SK-N-SH (cell line): ENCODE data around the gene CNIH3. TPM values are rescaled to one million over a fixed set of nuclear protein-coding genes. Genes with fewer than 3 reads are reported as not detected.

Experiments
- CTCF ChIA-PET: fragments of 300-600, 350-600 bp; formaldehyde crosslinking; extraction: SDS; loops from one replicate; lab custom pipeline; 2021; lab: Yijun Ruan, JAX
- POLR2A ChIA-PET: fragments of 350-600 bp; sonication (Branson Sonifier 250); formaldehyde crosslinking; extraction: SDS; loops from one replicate; lab custom pipeline; 2020; ENCODE audit warnings: antibody characterized with exemption, inconsistent platforms; lab: Yijun Ruan, JAX
- DNase-seq: peaks from one replicate; pipeline ENCODE4 v3.0.0; 2012
- H2AFZ ChIP-seq: fragments of 200-600 bp; sonication (generic); 2 replicates; pipeline ENCODE4 v1.8.1; 2016; ENCODE audit warnings: antibody characterized with exemption, mild to moderate bottlenecking, low read depth
- H3F3A ChIP-seq: fragments of 200-600 bp; sonication (generic); replicated peaks from 2 replicates; pipeline ENCODE3; 2016; ENCODE audit warnings: antibody characterized with exemption, mild to moderate bottlenecking; ENCODE audit not compliant: insufficient read depth
- H3K27ac ChIP-seq, 2 experiments: fragments of 200-500 bp in 1 of 2; fragments of 200-600 bp in 1 of 2; sonication (Bioruptor generic) in 1 of 2; sonication (generic), shearing (Covaris generic) in 1 of 2; 2 replicates each; pipeline versions ENCODE4 v1.5.1 to v1.6.1; 2014 to 2016; ENCODE audit warnings: low read depth in 2 of 2, inconsistent platforms in 1 of 2, low read length in 1 of 2, mild to moderate bottlenecking in 1 of 2, mixed read lengths in 1 of 2
- H3K27me3 ChIP-seq: fragments of 200-600 bp; sonication (generic), shearing (Covaris generic); 2 replicates; pipeline ENCODE4 v1.6.1; 2016; ENCODE audit warnings: mixed run types; ENCODE audit not compliant: insufficient read depth
- H3K36me3 ChIP-seq, 2 experiments: fragments of 200-500 bp in 1 of 2; fragments of 200-600 bp in 1 of 2; sonication (Bioruptor generic) in 1 of 2; sonication (generic) in 1 of 2; replicated peaks in 1 of 2; 2 replicates each; pipeline versions ENCODE3 to v1.5.1; 2014 to 2016; ENCODE audit warnings: low read length in 1 of 2, mild to moderate bottlenecking in 1 of 2; ENCODE audit not compliant: insufficient read depth in 2 of 2, control insufficient read depth in 1 of 2
- H3K4me1 ChIP-seq, 2 experiments: fragments of 200-500 bp in 1 of 2; fragments of 200-600 bp in 1 of 2; sonication (Bioruptor generic) in 1 of 2; sonication (generic), shearing (Covaris generic) in 1 of 2; 2 replicates each; pipeline versions ENCODE4 v1.5.1 to v1.6.1; 2014 to 2016; ENCODE audit warnings: low read depth in 1 of 2, low read length in 1 of 2, mixed run types in 1 of 2; ENCODE audit not compliant: insufficient read depth in 2 of 2, control insufficient read depth in 1 of 2
- H3K4me2 ChIP-seq: fragments of 200-600 bp; sonication (generic), shearing (Covaris generic); 2 replicates; pipeline ENCODE4 v1.6.1; 2017; ENCODE audit warnings: mixed run types
- H3K4me3 ChIP-seq, 2 experiments: fragments of 200-500 bp in 1 of 2; fragments of 200-600 bp in 1 of 2; sonication (Bioruptor generic) in 1 of 2; sonication (generic), shearing (Covaris generic) in 1 of 2; 2 replicates each; pipeline versions ENCODE4 v1.5.1 to v1.8.1; 2014 to 2016; ENCODE audit warnings: low read depth in 2 of 2, inconsistent platforms in 1 of 2, low read length in 1 of 2, mild to moderate bottlenecking in 1 of 2, mixed read lengths in 1 of 2, moderate library complexity in 1 of 2
- H3K79me2 ChIP-seq: fragments of 200-600 bp; sonication (generic); 2 replicates; pipeline ENCODE4 v1.8.1; 2017; ENCODE audit warnings: mild to moderate bottlenecking; ENCODE audit not compliant: insufficient read depth
- H3K9ac ChIP-seq: fragments of 200-600 bp; sonication (generic); 2 replicates; pipeline ENCODE4 v1.6.1; 2017; ENCODE audit warnings: mixed run types
- H3K9me2 ChIP-seq: fragments of 200-600 bp; sonication (generic); 2 replicates; pipeline ENCODE4 v1.6.1; 2017; ENCODE audit warnings: mixed run types
- H3K9me3 ChIP-seq: fragments of 200-600 bp; sonication (generic); 2 replicates; pipeline ENCODE4 v1.6.1; 2017; ENCODE audit warnings: mixed run types, mild to moderate bottlenecking, moderate library complexity
- H4K20me1 ChIP-seq: fragments of 200-600 bp; sonication (generic); 2 replicates; pipeline ENCODE4 v1.6.1; 2017; ENCODE audit warnings: mild to moderate bottlenecking, mixed run types; ENCODE audit not compliant: insufficient read depth
- CHD2 ChIP-seq: fragments of 150-350 bp; IDR thresholded peaks from 2 replicates; pipeline ENCODE4 v1.6.1; 2018; ENCODE audit warnings: low read length; ENCODE audit not compliant: partially characterized antibody
- ELF1 ChIP-seq: IDR thresholded peaks from 2 replicates; pipeline ENCODE4 v1.4.0; 2012
- EP300 ChIP-seq, 2 experiments: IDR thresholded peaks; 2 replicates each; pipeline versions ENCODE4 v1.4.0 to v1.6.1; 2012; ENCODE audit warnings: borderline replicate concordance in 1 of 2, low read depth in 1 of 2, low read length in 1 of 2
- EZH2phosphoT487 ChIP-seq: fragments of 200-600 bp; sonication (generic); IDR thresholded peaks from 2 replicates; pipeline ENCODE4 v1.6.1; 2017; ENCODE audit warnings: low read depth, mixed run types, mild to moderate bottlenecking, antibody characterized with exemption, moderate library complexity, borderline replicate concordance
- FOSL2 ChIP-seq: IDR thresholded peaks from 2 replicates; pipeline ENCODE4 v1.4.0; 2012; ENCODE audit warnings: low read depth, mild to moderate bottlenecking, moderate library complexity, borderline replicate concordance
- FOXJ3 ChIP-seq: sonication (generic); formaldehyde crosslinking; IDR thresholded peaks from 2 replicates; pipeline ENCODE4 v1.5.1; 2020; ENCODE audit warnings: mild to moderate bottlenecking, missing genetic modification reagents
- FOXM1 ChIP-seq: IDR thresholded peaks from 2 replicates; pipeline ENCODE4 v1.4.0; 2012; ENCODE audit warnings: low read depth, mild to moderate bottlenecking
- GATA2 ChIP-seq: sonication (generic); formaldehyde crosslinking; IDR thresholded peaks from 2 replicates; pipeline ENCODE4 v1.5.0; 2020; ENCODE audit warnings: mild to moderate bottlenecking, missing genetic modification reagents
- JUND ChIP-seq: IDR thresholded peaks from 2 replicates; pipeline ENCODE4 v1.4.0; 2012
- MEF2A ChIP-seq: IDR thresholded peaks from 2 replicates; pipeline ENCODE4 v1.4.0; 2012; ENCODE audit warnings: low read depth, borderline replicate concordance
- MXI1 ChIP-seq: IDR thresholded peaks from 2 replicates; pipeline ENCODE4 v1.6.1; 2012; ENCODE audit warnings: mild to moderate bottlenecking, low read depth, low read length, improper control_type of control experiment
- NFIC ChIP-seq: IDR thresholded peaks from 2 replicates; pipeline ENCODE4 v1.4.0; 2012; ENCODE audit warnings: borderline replicate concordance
- NRF1 ChIP-seq: IDR thresholded peaks from 2 replicates; pipeline ENCODE4 v1.6.1; 2012; ENCODE audit warnings: low read depth, mild to moderate bottlenecking, low read length
- PBX3 ChIP-seq: IDR thresholded peaks from 2 replicates; pipeline ENCODE4; 2012
- POLR2AphosphoS5 ChIP-seq: IDR thresholded peaks from 2 replicates; pipeline ENCODE4 v1.6.1; 2012; ENCODE audit warnings: low read depth, low read length
- RCOR1 ChIP-seq: fragments of 150-350 bp; IDR thresholded peaks from 2 replicates; pipeline ENCODE4 v1.6.1; 2017; ENCODE audit warnings: antibody characterized with exemption, low read length
- RXRA ChIP-seq: IDR thresholded peaks from 2 replicates; pipeline ENCODE4 v1.4.0; 2012; ENCODE audit warnings: low read depth, mild to moderate bottlenecking, borderline replicate concordance
- SIN3A ChIP-seq: IDR thresholded peaks from 2 replicates; pipeline ENCODE4 v1.6.1; 2012; ENCODE audit warnings: low read depth, mild to moderate bottlenecking, low read length, moderate library complexity, borderline replicate concordance
- SMC3 ChIP-seq: IDR thresholded peaks from 2 replicates; pipeline ENCODE4 v1.6.1; 2012; ENCODE audit warnings: low read depth, low read length, improper control_type of control experiment
- TAF1 ChIP-seq: IDR thresholded peaks from 2 replicates; pipeline ENCODE4 v1.6.1; 2012; ENCODE audit warnings: low read depth, mild to moderate bottlenecking, low read length, moderate library complexity, borderline replicate concordance
- TEAD4 ChIP-seq: IDR thresholded peaks from 2 replicates; pipeline ENCODE4 v1.4.0; 2012; ENCODE audit warnings: mild to moderate bottlenecking, borderline replicate concordance; ENCODE audit not compliant: insufficient read depth
- USF1 ChIP-seq: IDR thresholded peaks from 2 replicates; pipeline ENCODE4 v1.4.0; 2012; ENCODE audit warnings: low read depth, borderline replicate concordance
- USF2 ChIP-seq: fragments of 150-350 bp; IDR thresholded peaks from 2 replicates; pipeline ENCODE4 v1.6.1; 2017; ENCODE audit warnings: antibody characterized with exemption, low read length, low read depth, borderline replicate concordance
- YY1 ChIP-seq: IDR thresholded peaks from 2 replicates; pipeline ENCODE4 v1.4.0; 2012; ENCODE audit warnings: low read depth, mild to moderate bottlenecking
- WGBS: methylation state at CpG from one replicate; pipeline ENCODE4 v1.1.6; 2017; ENCODE audit warnings: low lambda C conversion rate; 5-methylcytosine and 5-hydroxymethylcytosine counted together
- polyA plus RNA-seq, 3 experiments: library from polyadenylated mRNA; depleted of rRNA; stranded (reverse); fragments of >200 nt; gene quantifications; 2 replicates each; pipeline ENCODE4 v1.2.3, GENCODE V29; 2012
- TF ChIP-seq, protein P1 (sequence below): fragments of 150-350 bp; IDR thresholded peaks from 2 replicates; pipeline ENCODE4 v1.6.1; 2016; ENCODE audit warnings: mild to moderate bottlenecking, low read depth, low read length
- TF ChIP-seq, protein P2 (sequence below): IDR thresholded peaks from 2 replicates; pipeline ENCODE4 v1.6.1; 2012; ENCODE audit warnings: mild to moderate bottlenecking, low read depth, low read length, moderate library complexity

CNIH3 gene
- polyA plus RNA-seq, 1 of the 3 experiments (the other 2 are of a cell fraction), result 18.8 TPM

- H3K27ac ChIP-seq, result peak overlapping the region; percentile 62 to 87; a peak in 3 of 4 replicates
- peaks cover 12 to 47% of the 10 kb centered on the region in 2 experiments for H3K4me1 ChIP-seq
- ChIA-PET POLR2A (no interaction called here), CTCF (interaction anchor here (3.5 kb wide), 1 partner anchor 13 kb away, joined by 24 read pairs; no protein-coding TSS in a partner anchor)
- peak overlapping the region; percentile 43 for H3K4me2 ChIP-seq
- DNase-seq, result no peak
- H3K79me2 ChIP-seq, result peaks cover 53% of the 10 kb centered on the region
- peaks cover 27% of the 10 kb centered on the region for H3F3A ChIP-seq
- no peaks in the 10 kb centered on the region for H4K20me1 ChIP-seq
- 46% methylated on average over 5 of the region's 5 CpGs for WGBS
- no peaks in the 10 kb centered on the region for H3K27me3 ChIP-seq
- H3K9me2 ChIP-seq, result no peaks in the 10 kb centered on the region
- peak overlapping the region; percentile 31; the same call in 1 of the 2 replicates for H2AFZ ChIP-seq
- no peaks in the 10 kb centered on the region for H3K9me3 ChIP-seq
- H3K36me3 ChIP-seq, result no peaks in the 10 kb centered on the region
- H3K4me3 ChIP-seq, result no peak overlapping the region
- peak overlapping the region; percentile 57 for H3K9ac ChIP-seq
- TF ChIP-seq EP300 (IDR thresholded peaks at IDR 0.05; ENCODE audit: borderline replicate concordance in 1 of 2, low read depth in 1 of 2, low read length in 1 of 2) (peak in 1 of 2 experiments; percentile 69; a peak in 2 of 4 replicates), TAF1 (no peak), MEF2A (no peak), TEAD4 (peak; percentile 51; the same call in 1 of the 2 replicates), FOSL2 (peak; percentile 67), GATA2 (CRISPR knock-in tag) (no peak), USF1 (no peak), YY1 (no peak), FOXM1 (no peak), NFIC (peak; percentile 78), POLR2AphosphoS5 (no peak), ELF1 (no peak), EZH2phosphoT487 (no peak), USF2 (no peak), JUND (peak; percentile 77; the same call in 1 of the 2 replicates), RXRA (peak; percentile 44; the same call in 1 of the 2 replicates), NRF1 (no peak), RCOR1 (no peak), FOXJ3 (CRISPR knock-in tag) (no peak), SIN3A (no peak), PBX3 (peak; percentile 39), CHD2 (no peak), SMC3 (no peak), MXI1 (no peak)
- TF ChIP-seq, protein P1, sequence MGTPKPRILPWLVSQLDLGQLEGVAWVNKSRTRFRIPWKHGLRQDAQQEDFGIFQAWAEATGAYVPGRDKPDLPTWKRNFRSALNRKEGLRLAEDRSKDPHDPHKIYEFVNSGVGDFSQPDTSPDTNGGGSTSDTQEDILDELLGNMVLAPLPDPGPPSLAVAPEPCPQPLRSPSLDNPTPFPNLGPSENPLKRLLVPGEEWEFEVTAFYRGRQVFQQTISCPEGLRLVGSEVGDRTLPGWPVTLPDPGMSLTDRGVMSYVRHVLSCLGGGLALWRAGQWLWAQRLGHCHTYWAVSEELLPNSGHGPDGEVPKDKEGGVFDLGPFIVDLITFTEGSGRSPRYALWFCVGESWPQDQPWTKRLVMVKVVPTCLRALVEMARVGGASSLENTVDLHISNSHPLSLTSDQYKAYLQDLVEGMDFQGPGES, result no peak
- TF ChIP-seq, protein P2, sequence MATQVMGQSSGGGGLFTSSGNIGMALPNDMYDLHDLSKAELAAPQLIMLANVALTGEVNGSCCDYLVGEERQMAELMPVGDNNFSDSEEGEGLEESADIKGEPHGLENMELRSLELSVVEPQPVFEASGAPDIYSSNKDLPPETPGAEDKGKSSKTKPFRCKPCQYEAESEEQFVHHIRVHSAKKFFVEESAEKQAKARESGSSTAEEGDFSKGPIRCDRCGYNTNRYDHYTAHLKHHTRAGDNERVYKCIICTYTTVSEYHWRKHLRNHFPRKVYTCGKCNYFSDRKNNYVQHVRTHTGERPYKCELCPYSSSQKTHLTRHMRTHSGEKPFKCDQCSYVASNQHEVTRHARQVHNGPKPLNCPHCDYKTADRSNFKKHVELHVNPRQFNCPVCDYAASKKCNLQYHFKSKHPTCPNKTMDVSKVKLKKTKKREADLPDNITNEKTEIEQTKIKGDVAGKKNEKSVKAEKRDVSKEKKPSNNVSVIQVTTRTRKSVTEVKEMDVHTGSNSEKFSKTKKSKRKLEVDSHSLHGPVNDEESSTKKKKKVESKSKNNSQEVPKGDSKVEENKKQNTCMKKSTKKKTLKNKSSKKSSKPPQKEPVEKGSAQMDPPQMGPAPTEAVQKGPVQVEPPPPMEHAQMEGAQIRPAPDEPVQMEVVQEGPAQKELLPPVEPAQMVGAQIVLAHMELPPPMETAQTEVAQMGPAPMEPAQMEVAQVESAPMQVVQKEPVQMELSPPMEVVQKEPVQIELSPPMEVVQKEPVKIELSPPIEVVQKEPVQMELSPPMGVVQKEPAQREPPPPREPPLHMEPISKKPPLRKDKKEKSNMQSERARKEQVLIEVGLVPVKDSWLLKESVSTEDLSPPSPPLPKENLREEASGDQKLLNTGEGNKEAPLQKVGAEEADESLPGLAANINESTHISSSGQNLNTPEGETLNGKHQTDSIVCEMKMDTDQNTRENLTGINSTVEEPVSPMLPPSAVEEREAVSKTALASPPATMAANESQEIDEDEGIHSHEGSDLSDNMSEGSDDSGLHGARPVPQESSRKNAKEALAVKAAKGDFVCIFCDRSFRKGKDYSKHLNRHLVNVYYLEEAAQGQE, result no peak
These were observed 16.3 kb downstream of the CNIH3 start for GRCh38 chr1:224632381-224632871.
